ENCODE data around the gene CGB3.
"Not testable (repeated sequence)": the region's sequence is repeated elsewhere in the genome, so short reads cannot be mapped to it uniquely, and the experiment has no call there.

Gene CGB3

DNA sequence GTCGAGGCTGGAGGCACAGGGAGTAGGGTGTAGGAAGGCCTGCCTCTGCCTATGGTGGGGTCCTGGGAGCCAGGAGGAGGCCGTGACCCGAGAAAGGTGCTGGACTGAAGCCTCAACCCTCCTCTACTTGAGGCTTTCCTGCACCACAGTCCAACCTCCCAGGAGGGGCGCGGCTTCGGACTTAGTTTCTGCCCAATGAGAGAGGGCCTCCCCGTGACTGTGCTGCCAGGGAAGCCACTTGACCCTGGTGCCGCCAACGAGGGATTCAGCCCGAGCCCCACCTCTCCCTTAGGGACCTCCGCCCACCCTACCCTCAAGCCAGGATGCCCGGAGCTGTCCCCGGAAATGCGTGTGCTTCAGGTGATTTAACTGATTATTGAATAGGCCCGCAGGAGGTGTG lies at the start of gene CGB3:
CGB3 (minus strand) TSS at position 101 of the 400 bp plus-strand sequence. CDS start 362 bp downstream, outside the sequence.
- H3K4me3 ChIP-seq (ENCODE audit: low read depth, low read length); DNase-seq (ENCODE audit: low read depth): not testable (repeated sequence)

DNA sequence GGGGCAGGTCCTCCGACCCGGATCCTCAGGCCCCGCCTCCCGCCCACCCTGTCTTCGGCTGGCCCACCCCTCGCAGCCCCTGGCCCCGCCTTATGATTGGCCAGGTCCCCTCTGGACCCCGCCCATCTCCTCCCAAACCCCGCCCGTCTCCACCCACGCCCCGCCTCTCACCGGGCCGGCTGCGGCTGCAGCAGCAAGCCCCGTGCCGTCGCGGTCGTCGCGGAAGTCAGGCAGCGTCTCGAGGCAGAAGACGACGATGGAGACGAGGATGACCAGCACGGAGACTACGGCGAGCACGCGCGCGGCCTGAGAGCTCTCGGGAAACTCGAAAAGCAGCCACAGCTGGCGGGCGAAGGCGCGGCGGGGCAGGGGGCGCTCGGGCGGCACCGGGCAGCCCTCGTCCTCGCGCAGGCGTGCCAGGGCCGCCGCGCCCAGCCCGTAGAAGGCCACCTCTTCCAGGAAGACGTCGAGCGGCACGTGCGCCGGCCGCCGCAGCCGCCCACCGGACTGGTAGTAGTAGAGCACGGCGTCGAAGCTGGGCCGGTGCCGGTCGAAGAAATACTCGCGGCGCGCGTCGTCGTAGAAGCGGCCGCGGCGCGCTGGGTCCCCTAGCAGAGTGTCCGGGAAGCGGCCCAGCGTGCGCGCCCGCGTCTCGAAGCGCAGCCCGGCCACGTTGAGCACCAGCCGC lies 47.9 kb upstream of the CGB3 start:
- TF ChIP-seq, protein P1, sequence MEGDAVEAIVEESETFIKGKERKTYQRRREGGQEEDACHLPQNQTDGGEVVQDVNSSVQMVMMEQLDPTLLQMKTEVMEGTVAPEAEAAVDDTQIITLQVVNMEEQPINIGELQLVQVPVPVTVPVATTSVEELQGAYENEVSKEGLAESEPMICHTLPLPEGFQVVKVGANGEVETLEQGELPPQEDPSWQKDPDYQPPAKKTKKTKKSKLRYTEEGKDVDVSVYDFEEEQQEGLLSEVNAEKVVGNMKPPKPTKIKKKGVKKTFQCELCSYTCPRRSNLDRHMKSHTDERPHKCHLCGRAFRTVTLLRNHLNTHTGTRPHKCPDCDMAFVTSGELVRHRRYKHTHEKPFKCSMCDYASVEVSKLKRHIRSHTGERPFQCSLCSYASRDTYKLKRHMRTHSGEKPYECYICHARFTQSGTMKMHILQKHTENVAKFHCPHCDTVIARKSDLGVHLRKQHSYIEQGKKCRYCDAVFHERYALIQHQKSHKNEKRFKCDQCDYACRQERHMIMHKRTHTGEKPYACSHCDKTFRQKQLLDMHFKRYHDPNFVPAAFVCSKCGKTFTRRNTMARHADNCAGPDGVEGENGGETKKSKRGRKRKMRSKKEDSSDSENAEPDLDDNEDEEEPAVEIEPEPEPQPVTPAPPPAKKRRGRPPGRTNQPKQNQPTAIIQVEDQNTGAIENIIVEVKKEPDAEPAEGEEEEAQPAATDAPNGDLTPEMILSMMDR (IDR thresholded peaks at IDR 0.05; ENCODE audit: control insufficient read depth, extremely low read depth, insufficient read depth), result no peak
- no peak overlapping the region for H3K4me3 ChIP-seq (ENCODE audit: low read depth, low read length)
- DNase-seq (ENCODE audit: low read depth), result no peak

DNA sequence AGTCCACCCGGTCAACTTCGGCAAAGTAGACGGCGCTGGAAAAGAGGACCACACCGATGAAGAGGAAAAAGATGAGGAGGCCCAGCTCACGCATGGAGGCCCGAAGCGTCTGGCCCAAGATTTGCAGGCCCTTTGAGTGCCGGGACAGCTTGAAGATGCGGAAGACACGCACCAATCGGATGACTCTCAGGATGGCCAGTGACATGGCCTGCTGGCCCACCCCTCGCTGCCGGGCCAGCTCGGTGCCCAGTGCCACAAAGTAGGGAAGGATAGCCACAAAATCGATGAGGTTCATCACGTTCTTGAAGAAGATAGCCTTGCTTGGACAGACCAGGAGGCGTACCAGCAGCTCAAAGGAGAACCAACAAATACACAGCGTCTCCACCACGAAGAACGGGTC lies 46.3 kb upstream of the CGB3 start:
- TF ChIP-seq, protein P1 (IDR thresholded peaks at IDR 0.05; ENCODE audit: control insufficient read depth, extremely low read depth, insufficient read depth), result no peak
- no peak for DNase-seq (ENCODE audit: low read depth)
- no peak overlapping the region for H3K4me3 ChIP-seq (ENCODE audit: low read depth, low read length)

DNA sequence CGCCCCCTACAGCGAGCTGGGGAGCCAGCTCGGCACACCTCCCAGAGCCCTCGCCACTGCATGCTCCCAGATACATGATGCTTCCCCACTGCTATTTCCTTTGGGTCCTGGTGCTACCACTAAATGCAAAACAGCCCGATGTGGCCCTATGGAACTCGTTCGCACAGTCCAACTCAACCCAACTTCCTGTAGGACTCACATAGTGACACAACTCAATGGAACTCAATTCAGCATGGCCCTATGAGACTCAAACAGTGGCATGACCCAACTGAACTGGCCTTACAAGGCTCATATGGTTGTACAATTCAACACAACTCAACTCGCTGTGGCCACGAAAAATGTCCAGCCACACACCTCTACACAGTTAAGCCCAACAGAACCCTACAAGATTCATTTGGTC lies 44.9 kb upstream of the CGB3 start:
- no peak for DNase-seq (ENCODE audit: low read depth)
- H3K4me3 ChIP-seq (ENCODE audit: low read depth, low read length), result no peak overlapping the region
- TF ChIP-seq, protein P1 (IDR thresholded peaks at IDR 0.05; ENCODE audit: control insufficient read depth, extremely low read depth, insufficient read depth), result no peak

DNA sequence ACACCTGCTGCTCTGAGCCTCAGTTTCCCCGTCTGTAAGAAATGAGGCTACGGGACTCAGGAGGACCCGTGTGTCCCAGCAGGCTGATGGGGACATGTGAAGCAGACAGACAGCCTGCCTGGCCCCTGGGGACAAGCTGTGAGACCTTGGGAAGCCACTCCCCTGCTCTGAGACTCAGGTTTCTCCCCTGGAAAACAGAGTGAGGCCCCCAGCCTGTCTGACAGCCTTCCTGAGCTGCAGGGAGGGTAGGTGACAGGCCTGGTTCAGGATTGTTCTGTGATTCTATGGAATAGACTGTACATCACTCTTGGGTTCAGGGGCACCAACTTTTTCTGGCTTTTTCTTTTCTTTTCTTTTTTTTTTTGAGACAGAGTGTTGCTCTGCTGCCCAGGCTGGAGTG lies 43.4 kb upstream of the CGB3 start:
- TF ChIP-seq, protein P1 (IDR thresholded peaks at IDR 0.05; ENCODE audit: control insufficient read depth, extremely low read depth, insufficient read depth), result no peak
- H3K4me3 ChIP-seq (ENCODE audit: low read depth, low read length), result no peak overlapping the region
- no peak for DNase-seq (ENCODE audit: low read depth)

DNA sequence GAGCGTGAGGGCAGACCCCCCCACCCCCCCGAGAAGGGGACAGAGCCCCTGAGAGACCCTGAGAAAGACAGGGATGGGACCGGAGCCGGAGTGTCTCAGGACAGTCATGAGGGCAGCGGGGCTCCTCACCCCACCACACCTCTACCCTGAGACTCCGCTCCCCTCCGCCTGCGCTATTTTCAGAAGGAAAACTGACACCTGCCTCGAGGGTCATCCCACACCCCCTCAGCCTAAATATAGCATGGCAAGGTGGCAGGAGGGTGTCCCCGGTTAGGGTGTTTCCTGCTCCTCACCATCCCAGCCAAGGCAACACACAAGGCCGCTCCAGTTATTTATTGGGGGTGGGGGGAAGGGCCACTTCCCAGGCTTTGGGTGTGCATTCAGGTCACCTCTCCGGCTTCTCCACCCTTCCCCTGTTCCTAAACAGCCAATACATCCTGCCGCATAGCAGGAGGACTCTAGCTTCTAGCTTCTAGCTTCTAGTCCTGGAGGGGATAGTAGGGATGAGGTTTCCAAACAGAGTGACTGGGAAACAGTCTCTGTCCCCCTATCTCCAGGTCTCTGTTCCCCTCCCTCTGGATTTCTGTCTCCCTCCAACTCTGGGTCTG lies 41.9 kb upstream of the CGB3 start:
- TF ChIP-seq, protein P1 (IDR thresholded peaks at IDR 0.05; ENCODE audit: control insufficient read depth, extremely low read depth, insufficient read depth), result no peak
- no peak for DNase-seq (ENCODE audit: low read depth)
- no peak overlapping the region for H3K4me3 ChIP-seq (ENCODE audit: low read depth, low read length)

DNA sequence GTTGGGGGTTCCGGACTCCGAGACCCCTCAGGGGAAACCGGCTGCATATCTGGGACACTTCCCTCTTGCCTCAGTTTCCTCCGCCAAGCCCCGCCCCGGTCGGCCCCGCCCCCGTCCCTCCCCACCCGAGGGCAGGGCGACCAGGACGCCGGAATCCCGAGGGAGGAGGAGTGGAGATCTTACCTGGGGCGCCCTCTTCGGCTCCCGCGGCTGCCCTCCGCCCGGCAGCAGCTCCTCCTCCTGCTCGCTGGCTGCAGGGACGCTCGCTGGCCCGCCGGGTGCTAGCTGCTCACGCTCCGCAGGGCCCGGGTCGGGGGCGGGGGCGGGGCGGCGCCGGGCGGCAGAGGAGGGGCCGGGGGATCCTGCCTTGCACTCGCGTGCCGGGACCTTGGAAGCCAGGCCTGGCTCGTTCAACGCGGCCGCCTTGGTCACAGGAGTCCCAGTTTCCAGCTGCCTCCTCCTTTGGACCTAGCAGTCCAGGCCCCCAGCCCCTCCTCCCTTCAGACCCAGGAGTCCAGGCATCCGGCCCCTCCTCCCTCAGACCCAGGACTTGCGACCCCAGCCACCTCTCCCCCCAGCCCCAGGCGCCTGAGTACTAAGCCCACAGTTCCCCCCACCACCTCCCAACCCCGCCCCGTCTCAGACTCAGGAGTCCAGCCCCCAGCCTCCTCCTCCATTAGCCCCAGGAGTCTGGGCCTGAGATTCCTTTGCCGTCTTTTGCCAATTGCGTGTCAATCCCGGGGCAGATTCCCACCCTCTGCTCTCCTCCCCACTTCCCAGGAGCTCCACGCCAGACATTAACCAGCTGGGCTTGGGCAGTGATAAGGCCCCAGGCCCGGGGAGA lies 40.9 kb upstream of the CGB3 start, which contains the start of gene NTF4:
NTF4 (minus strand) TSS at position 51 of the 844 bp plus-strand sequence. CDS start 2,821 bp downstream, outside the sequence.
- peak within 1 kb of the TSS; percentile 28; the same call in 1 of the 2 replicates for H3K4me3 ChIP-seq (ENCODE audit: low read depth, low read length)
- TF ChIP-seq, protein P1 (IDR thresholded peaks at IDR 0.05; ENCODE audit: control insufficient read depth, extremely low read depth, insufficient read depth), result no peak
- no peak for DNase-seq (ENCODE audit: low read depth)
